ENCODE data around the gene OPN1LW.
"Not testable (repeated sequence)": the region's sequence is repeated elsewhere in the genome, so short reads cannot be mapped to it uniquely, and the experiment has no call there.

Gene OPN1LW

DNA sequence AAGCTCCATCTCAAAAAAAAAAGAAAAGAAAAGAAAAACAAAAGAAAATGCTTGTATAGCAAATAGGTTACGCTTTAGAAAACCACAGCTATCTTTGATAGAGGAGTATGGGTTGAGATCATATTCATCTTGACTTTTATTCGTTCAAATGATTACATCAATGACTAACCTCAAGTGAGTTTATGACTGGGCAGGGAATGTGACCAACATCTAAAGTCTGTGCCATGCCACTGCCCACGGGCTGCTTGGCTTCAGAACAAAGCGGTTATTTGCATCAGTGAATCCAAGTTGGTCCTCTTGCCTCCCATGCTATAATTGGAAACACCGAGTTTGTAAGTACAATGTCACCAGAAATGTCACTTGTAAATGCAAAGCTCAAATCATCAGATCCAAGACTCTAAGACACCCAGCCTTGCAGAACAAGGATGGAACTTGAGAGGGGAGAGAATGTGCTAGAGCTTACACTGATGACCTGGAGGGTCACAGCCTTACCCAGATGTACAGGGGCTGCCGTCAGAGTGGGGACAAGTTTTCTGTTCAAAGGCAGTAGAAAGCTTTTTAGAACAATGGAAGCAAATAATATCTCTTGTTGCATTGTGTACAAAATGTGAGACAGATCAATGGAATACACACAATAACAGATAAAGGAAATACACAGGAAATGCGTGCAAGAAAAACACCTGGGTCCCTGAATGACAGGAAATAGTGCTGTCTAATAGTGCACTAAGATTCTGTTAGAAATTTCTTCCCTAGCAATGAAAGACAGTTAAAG is 8.4 kb upstream of the OPN1LW start:
- DNase-seq, result peak; percentile 8

DNA sequence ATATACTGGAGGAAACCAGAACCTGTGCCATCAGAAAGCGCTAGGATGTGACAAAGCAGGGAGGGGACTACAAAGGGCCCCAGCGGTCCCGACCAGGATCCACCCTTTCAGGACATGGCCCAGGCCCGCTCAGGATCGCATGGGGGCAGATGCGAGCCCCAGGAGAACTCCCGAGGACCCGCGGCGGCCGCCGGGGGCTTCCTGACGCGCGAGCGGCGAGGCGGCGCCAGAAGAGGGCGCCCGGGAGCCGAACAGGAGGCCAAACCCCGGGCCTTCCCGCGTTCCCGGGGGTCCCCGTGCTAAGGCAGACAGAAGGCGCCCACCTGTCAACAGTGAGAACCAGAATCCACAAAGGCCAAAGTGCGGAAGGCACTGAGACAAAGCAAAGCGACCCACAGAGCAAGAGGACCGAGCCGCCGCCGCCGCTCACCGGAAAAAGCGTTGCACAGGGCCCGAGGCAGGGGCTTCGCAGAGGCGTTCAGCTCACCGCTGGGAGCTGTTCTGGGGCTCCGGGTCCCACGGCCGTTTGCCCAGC is 7.3 kb upstream of the OPN1LW start:
- peak; percentile 62 for DNase-seq

- DNase-seq, result no peak
These were observed 5.2 kb upstream of the OPN1LW start for GRCh38 chrX:154138857-154139256.

- no peak for DNase-seq
These were observed 3.8 kb upstream of the OPN1LW start for GRCh38 chrX:154140206-154140605.

DNA sequence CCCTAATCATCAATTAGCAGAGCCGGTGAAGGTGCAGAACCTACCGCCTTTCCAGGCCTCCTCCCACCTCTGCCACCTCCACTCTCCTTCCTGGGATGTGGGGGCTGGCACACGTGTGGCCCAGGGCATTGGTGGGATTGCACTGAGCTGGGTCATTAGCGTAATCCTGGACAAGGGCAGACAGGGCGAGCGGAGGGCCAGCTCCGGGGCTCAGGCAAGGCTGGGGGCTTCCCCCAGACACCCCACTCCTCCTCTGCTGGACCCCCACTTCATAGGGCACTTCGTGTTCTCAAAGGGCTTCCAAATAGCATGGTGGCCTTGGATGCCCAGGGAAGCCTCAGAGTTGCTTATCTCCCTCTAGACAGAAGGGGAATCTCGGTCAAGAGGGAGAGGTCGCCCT is 3.3 kb upstream of the OPN1LW start:
- no peak for DNase-seq

DNA sequence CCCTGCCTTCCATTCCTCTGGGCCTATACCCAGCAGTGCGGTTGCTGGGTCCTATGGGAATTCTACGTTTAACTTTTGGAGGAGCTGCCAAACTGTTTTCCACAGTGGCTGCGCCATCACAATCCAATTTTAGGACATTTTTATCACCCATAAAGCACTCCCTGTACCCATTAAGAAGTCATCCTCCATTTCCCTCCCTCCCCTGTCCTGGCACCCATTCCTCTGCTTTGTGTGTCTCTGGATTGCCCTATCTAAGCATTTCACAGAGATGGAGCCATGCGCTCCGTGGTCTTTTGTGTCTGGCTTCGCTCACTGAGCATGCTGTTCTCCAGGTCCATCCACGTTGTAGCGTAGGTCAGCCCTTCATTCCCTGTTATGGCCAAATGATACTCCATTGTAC is 1.7 kb upstream of the OPN1LW start:
- no peak for DNase-seq

- DNase-seq, result no peak
These were observed 895 bp upstream of the OPN1LW start for GRCh38 chrX:154142950-154143745.

DNA sequence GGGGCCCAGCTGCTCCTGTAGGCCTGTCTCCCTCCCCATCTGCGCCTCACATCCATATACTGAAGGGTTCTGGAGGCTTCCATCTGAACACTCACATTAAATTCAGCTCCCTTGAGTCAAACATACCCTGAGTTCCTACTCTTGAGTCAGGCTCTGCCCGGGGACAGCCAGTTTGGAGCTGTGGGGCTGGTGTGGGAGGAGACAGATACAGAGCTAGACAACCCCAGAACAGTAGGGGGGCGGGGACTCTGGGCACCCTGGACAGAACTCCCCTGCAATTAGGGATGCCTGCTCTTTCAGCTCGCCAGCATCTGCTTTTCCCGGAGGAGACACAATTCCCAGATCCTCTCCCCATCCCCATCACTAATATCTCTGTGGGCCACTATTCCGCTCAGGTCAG is 7.0 kb downstream of the OPN1LW start:
- not testable (repeated sequence) for DNase-seq

GRCh38 chrX:154156221-154156620 is 12.2 kb downstream of the OPN1LW start:
- DNase-seq, result not testable (repeated sequence)

GRCh38 chrX:154157207-154157606 is 13.2 kb downstream of the OPN1LW start:
- not testable (repeated sequence) for DNase-seq

DNA sequence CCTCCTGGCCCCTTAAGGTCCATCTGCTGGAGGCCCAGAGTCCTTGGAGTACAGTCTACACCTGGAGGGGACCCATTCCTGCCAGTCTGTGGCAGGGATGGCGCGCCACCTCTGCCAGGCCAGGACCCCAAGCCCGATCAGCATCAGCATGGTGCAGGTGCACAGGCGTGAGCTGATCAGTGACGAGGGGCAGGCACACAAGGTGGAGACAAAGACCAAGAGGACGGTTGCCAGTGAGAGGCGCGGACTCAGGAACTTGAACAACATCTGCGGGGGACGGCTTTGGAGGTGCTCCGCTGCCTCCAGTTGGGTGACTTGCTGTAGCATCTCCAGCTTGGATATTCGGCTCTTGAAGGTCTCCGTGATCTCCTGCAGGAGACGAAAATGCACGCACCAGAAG is 15.3 kb downstream of the OPN1LW start:
- not testable (repeated sequence) for DNase-seq

DNA sequence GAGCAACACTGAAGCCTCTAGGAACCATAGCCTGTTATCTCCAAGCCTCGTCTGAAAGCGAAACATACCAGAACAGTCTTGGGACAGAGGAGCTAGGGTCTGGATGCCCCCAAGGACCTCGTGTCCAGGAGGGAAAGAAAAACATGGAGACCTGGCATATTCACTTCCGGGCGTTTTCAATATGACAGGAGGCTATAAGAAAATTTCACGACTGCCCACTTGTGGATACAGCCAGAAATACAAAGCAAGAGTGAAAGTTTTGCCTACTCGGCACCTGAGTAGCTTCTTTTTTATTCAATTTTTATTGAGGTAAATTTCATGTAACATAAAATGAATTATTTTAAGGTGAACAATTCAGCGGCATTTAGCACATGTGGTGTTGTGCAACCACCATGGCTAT is 20.9 kb downstream of the OPN1LW start:
- not testable (repeated sequence) for DNase-seq

DNA sequence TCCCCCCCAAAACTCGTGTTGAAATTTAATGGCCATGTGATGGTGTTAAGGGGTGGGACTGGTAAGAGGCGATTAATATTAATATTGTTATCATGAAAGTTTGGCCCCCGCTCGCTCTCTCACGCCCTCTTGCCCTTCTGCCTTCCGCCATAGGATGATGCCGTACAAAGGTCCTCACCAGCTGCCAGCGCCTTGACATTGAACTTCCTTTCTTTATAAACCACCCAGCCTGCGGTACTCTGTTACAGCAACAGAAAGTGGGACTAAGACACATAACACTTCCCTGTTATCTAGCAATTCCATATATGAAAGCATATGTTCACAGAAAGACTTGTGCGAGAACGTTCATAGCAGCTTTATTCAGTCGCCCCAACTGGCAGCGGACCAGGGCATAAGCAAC is 24.3 kb downstream of the OPN1LW start:
- DNase-seq, result not testable (repeated sequence)

- DNase-seq, result not testable (repeated sequence)
These were observed 28.5 kb downstream of the OPN1LW start for GRCh38 chrX:154172535-154172943.

GRCh38 chrX:154174356-154174755 is 30.3 kb downstream of the OPN1LW start:
- not testable (repeated sequence) for DNase-seq

DNA sequence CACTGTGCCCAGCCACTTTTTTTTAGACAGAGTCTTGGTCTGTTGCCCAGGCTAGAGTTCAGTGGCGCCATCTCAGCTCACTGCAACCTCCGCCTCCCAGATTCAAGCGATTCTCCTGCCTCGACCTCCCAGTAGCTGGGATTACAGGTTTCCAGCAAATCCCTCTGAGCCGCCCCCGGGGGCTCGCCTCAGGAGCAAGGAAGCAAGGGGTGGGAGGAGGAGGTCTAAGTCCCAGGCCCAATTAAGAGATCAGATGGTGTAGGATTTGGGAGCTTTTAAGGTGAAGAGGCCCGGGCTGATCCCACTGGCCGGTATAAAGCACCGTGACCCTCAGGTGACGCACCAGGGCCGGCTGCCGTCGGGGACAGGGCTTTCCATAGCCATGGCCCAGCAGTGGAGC is 38.3 kb downstream of the OPN1LW start, which contains the start of gene OPN1MW:
Gene OPN1MW (plus strand): TSS at position 301 of the 400 bp plus-strand sequence. CDS start 82 bp downstream, at position 383.
- DNase-seq, result not testable (repeated sequence)

DNA sequence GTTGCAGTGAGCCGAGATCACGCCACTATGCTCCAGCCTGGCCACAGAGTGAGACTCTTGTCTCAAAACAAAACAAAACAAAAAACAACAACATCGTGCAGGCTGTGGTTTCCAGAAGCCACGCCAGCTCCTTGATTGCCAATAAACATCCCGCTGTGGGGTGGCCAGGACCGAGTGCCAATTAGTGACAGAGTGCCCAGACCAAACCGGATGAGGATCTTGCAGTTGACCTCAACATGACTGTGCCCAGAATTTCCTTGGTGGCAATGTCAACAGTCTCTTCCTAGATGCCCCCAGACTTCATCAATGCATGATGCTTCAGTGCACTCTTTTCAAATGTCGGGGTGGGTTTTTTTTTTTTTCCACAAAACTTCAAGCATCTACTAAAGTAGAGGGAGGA is 39.8 kb downstream of the OPN1LW start:
- DNase-seq, result not testable (repeated sequence)

GRCh38 chrX:154192846-154193245 is 48.8 kb downstream of the OPN1LW start:
- DNase-seq, result not testable (repeated sequence)

DNA sequence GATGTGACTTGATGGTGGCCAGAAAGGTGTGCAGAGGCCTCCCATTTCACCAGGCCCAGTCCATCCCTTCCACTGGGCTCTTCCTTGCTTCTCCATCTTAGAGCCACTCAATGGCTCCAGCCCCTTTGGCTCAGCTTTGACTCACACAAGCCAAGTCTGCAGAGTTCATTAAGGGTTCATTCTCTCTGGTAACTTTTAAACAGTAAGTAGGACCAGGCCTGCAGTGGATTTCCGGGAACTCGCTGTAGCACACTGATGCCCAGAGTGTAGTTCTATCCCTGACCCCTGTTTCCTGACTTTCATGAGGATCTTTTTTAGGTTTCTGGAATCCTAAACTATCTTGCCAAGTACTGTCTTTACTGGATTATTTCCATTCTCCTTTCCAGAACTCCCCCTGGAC is 50.3 kb downstream of the OPN1LW start:
- DNase-seq, result not testable (repeated sequence)

DNA sequence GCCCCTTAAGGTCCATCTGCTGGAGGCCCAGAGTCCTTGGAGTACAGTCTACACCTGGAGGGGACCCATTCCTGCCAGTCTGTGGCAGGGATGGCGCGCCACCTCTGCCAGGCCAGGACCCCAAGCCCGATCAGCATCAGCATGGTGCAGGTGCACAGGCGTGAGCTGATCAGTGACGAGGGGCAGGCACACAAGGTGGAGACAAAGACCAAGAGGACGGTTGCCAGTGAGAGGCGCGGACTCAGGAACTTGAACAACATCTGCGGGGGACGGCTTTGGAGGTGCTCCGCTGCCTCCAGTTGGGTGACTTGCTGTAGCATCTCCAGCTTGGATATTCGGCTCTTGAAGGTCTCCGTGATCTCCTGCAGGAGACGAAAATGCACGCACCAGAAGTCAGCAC is 52.4 kb downstream of the OPN1LW start:
- not testable (repeated sequence) for DNase-seq

Measured in stimulated activated CD4-positive, alpha-beta T cell treated with anti-CD3 and anti-CD28 coated beads, Interleukin-1b, Interleukin-23, amount 100 ng/mL, for 48 hours (primary cell).